Neural progenitor cell (in vitro differentiated cells): ENCODE results near the gene SLC50A1. TPM values are rescaled to one million over a fixed set of nuclear protein-coding genes. Genes with fewer than 3 reads are reported as not detected.
A peak's percentile ranks its signal among the peaks of the same experiment; 100 is the strongest.

Source experiments
- DNase-seq: peaks from one replicate; pipeline ENCODE4 v3.0.0-alpha.2; 2016; ENCODE audit warnings: low spot score
- H2AFZ ChIP-seq: fragments of 200-600 bp; sonication (generic); replicated peaks from 2 replicates; pipeline ENCODE4 v1.6.1; 2016; ENCODE audit warnings: antibody characterized with exemption
- H3F3A ChIP-seq: fragments of 200-600 bp; sonication (generic); 2 replicates; pipeline ENCODE4 v1.6.1; 2016; ENCODE audit warnings: antibody characterized with exemption, low read depth
- H3K27ac ChIP-seq: fragments of 200-600 bp; sonication (generic); 2 replicates; pipeline ENCODE4 v1.5.1; 2016; ENCODE audit warnings: mild to moderate bottlenecking
- H3K27me3 ChIP-seq: fragments of 200-600 bp; sonication (generic); 2 replicates; pipeline ENCODE4 v1.6.1; 2016; ENCODE audit warnings: mild to moderate bottlenecking, moderate library complexity
- H3K36me3 ChIP-seq: fragments of 200-600 bp; sonication (generic); 2 replicates; pipeline ENCODE4 v1.5.1; 2016
- H3K4me1 ChIP-seq: fragments of 200-600 bp; sonication (generic); 2 replicates; pipeline ENCODE4 v1.6.1; 2016; ENCODE audit warnings: mixed run types
- H3K4me2 ChIP-seq: fragments of 200-600 bp; sonication (generic); 2 replicates; pipeline ENCODE4 v1.6.1; 2016
- H3K4me3 ChIP-seq: fragments of 200-600 bp; sonication (generic); 2 replicates; pipeline ENCODE4 v1.5.1; 2016
- H3K79me2 ChIP-seq: fragments of 200-600 bp; sonication (generic); 2 replicates; pipeline ENCODE4 v1.6.1; 2016; ENCODE audit warnings: low read depth
- H3K9ac ChIP-seq: fragments of 200-600 bp; sonication (generic); 2 replicates; pipeline ENCODE4 v1.6.1; 2016
- H3K9me3 ChIP-seq: fragments of 200-600 bp; sonication (generic); 2 replicates; pipeline ENCODE4 v1.5.1; 2016; ENCODE audit warnings: low read depth
- H4K20me1 ChIP-seq: fragments of 200-600 bp; sonication (generic); 2 replicates; pipeline ENCODE4 v1.6.1; 2016; ENCODE audit warnings: low read depth
- H3K27ac Mint-ChIP-seq: 3 replicates; pipeline ENCODE4 v1.8.0; 2021; ENCODE audit warnings: mixed read lengths
- H3K27me3 Mint-ChIP-seq: 2 replicates; pipeline ENCODE4 v1.8.0; 2022; ENCODE audit warnings: low read depth, mild to moderate bottlenecking, inconsistent platforms, moderate library complexity, mixed read lengths; ENCODE audit not compliant: insufficient read depth
- H3K36me3 Mint-ChIP-seq: 3 replicates; pipeline ENCODE4 v1.8.0; 2021; ENCODE audit warnings: mixed read lengths
- H3K4me1 Mint-ChIP-seq: 3 replicates; pipeline ENCODE4 v1.8.0; 2021; ENCODE audit warnings: mixed read lengths
- H3K4me3 Mint-ChIP-seq: 3 replicates; pipeline ENCODE4 v1.8.0; 2021; ENCODE audit warnings: mild to moderate bottlenecking, moderate library complexity, mixed read lengths
- H3K9me3 Mint-ChIP-seq: 3 replicates; pipeline ENCODE4 v1.8.0; 2020; ENCODE audit warnings: mixed read lengths
- CTCF ChIP-seq: fragments of 200-600 bp; sonication (generic); IDR thresholded peaks from 2 replicates; pipeline ENCODE4 v1.5.1; 2017; ENCODE audit warnings: antibody characterized with exemption, mild to moderate bottlenecking
- EZH2 ChIP-seq: fragments of 200-600 bp; sonication (generic); IDR thresholded peaks from 2 replicates; pipeline ENCODE4 v1.6.1; 2017; ENCODE audit warnings: antibody characterized with exemption, mild to moderate bottlenecking, moderate library complexity
- EZH2phosphoT487 ChIP-seq: fragments of 200-600 bp; sonication (generic); IDR thresholded peaks from 2 replicates; pipeline ENCODE4 v1.6.1; 2017; ENCODE audit warnings: antibody characterized with exemption
- total RNA-seq: library from RNA; depleted of rRNA; stranded (reverse); fragments of >200 nt; gene quantifications from 2 replicates; pipeline ENCODE4 v1.2.3, GENCODE V29; 2015; ENCODE audit warnings: low replicate concordance

SLC50A1 gene
- total RNA-seq, 1 donor from 2014 or later = 14.4 TPM

GRCh38 chr1:155181371-155182051 lies 45.9 kb downstream of the SLC50A1 start:
- Histone ChIP-seq H3K9me3 (no peaks in the 10 kb centered on the region), H4K20me1 (no peaks in the 10 kb centered on the region), H3K4me3 (no peak overlapping the region), H3K4me1 (peaks cover 5% of the 10 kb centered on the region), H3K27me3 (no peaks in the 10 kb centered on the region), H3K36me3 (no peaks in the 10 kb centered on the region), H3K27ac (no peak overlapping the region), H3F3A (no peaks in the 10 kb centered on the region), H2AFZ (no peak overlapping the region), H3K9ac (no peak overlapping the region), H3K4me2 (no peak overlapping the region), H3K79me2 (no peaks in the 10 kb centered on the region)
- Mint-ChIP-seq H3K9me3 (no peaks in the 10 kb centered on the region), H3K27ac (peak overlapping the region; percentile 25), H3K36me3 (peaks cover 20% of the 10 kb centered on the region), H3K27me3 (peaks cover 4% of the 10 kb centered on the region), H3K4me1 (peaks cover 9% of the 10 kb centered on the region), H3K4me3 (no peak overlapping the region)
- no peak for DNase-seq
- no peak for TF ChIP-seq EZH2
- TF ChIP-seq CTCF = no peak
- TF ChIP-seq EZH2phosphoT487 = no peak

- H3K27ac ChIP-seq = no peak overlapping the region
- H2AFZ ChIP-seq = no peak overlapping the region
- no peak for DNase-seq
- peaks cover 5% of the 10 kb centered on the region for H3K4me1 ChIP-seq
- no peaks in the 10 kb centered on the region for H3F3A ChIP-seq
- no peaks in the 10 kb centered on the region for H3K36me3 ChIP-seq
- no peak overlapping the region for H3K4me2 ChIP-seq
- Mint-ChIP-seq H3K36me3 (peaks cover 17% of the 10 kb centered on the region), H3K4me3 (no peak overlapping the region), H3K9me3 (no peaks in the 10 kb centered on the region), H3K27me3 (peaks cover 8% of the 10 kb centered on the region), H3K4me1 (peaks cover 6% of the 10 kb centered on the region), H3K27ac (no peak overlapping the region)
- H4K20me1 ChIP-seq = no peaks in the 10 kb centered on the region
- H3K9me3 ChIP-seq = no peaks in the 10 kb centered on the region
- H3K4me3 ChIP-seq = no peak overlapping the region
- TF ChIP-seq EZH2 (no peak), CTCF (no peak), EZH2phosphoT487 (no peak)
- no peak overlapping the region for H3K9ac ChIP-seq
- no peaks in the 10 kb centered on the region for H3K79me2 ChIP-seq
- H3K27me3 ChIP-seq = no peaks in the 10 kb centered on the region
Measured at GRCh38 chr1:155182052-155182550, 46.4 kb downstream of the SLC50A1 start.

GRCh38 chr1:155183775-155184221 lies 48.1 kb downstream of the SLC50A1 start:
- Mint-ChIP-seq H3K4me3 (no peak overlapping the region), H3K27me3 (peaks cover 15% of the 10 kb centered on the region), H3K36me3 (peaks cover 16% of the 10 kb centered on the region), H3K4me1 (peaks cover 10% of the 10 kb centered on the region), H3K9me3 (peaks cover 4% of the 10 kb centered on the region), H3K27ac (no peak overlapping the region)
- H3K36me3 ChIP-seq = no peaks in the 10 kb centered on the region
- H3K9me3 ChIP-seq = no peaks in the 10 kb centered on the region
- peaks cover 5% of the 10 kb centered on the region for H3K4me1 ChIP-seq
- no peak overlapping the region for H3K9ac ChIP-seq
- no peak overlapping the region for H2AFZ ChIP-seq
- peaks cover 8% of the 10 kb centered on the region for H3F3A ChIP-seq
- DNase-seq = no peak
- H3K4me2 ChIP-seq = no peak overlapping the region
- TF ChIP-seq CTCF (no peak), EZH2phosphoT487 (no peak), EZH2 (no peak)
- no peaks in the 10 kb centered on the region for H4K20me1 ChIP-seq
- H3K27me3 ChIP-seq = no peaks in the 10 kb centered on the region
- no peaks in the 10 kb centered on the region for H3K79me2 ChIP-seq
- no peak overlapping the region for H3K4me3 ChIP-seq
- no peak overlapping the region for H3K27ac ChIP-seq
